HepG2 (cell line): ENCODE data around the gene TFPI. TPM values are rescaled to one million over a fixed set of nuclear protein-coding genes. Genes with fewer than 3 reads are reported as not detected.

ENCODE experiments used
- AGO2 ChIP-seq: fragments of 200-400 bp; formaldehyde crosslinking; optimal IDR thresholded peaks from 2 replicates; pipeline ENCODE3; 2017; ENCODE audit warnings: mild to moderate bottlenecking, low read depth, low read length, moderate library complexity
- CAMTA2 ChIP-seq: sonication (generic); formaldehyde crosslinking; IDR thresholded peaks from 2 replicates; pipeline ENCODE4 v1.4.0; 2020; ENCODE audit warnings: mild to moderate bottlenecking, missing genetic modification reagents, borderline replicate concordance
- CHCHD3 ChIP-seq: sonication (generic); formaldehyde crosslinking; IDR thresholded peaks from 2 replicates; pipeline ENCODE4 v1.8.0; 2022; ENCODE audit warnings: mild to moderate bottlenecking, missing genetic modification reagents, moderate library complexity
- CHD4 ChIP-seq: fragments of 200-600 bp; sonication (generic); IDR thresholded peaks from 2 replicates; pipeline ENCODE4 v1.7.0; 2017; ENCODE audit warnings: mild to moderate bottlenecking, low read length, borderline replicate concordance
- EEA1 ChIP-seq: sonication (generic); formaldehyde crosslinking; IDR thresholded peaks from 2 replicates; pipeline ENCODE4 v1.5.1; 2020; ENCODE audit warnings: mild to moderate bottlenecking, missing genetic modification reagents, borderline replicate concordance
- FOSL2 ChIP-seq: sonication (generic); formaldehyde crosslinking; IDR thresholded peaks from 2 replicates; pipeline ENCODE4 v1.4.0; 2020; ENCODE audit warnings: missing genetic modification reagents
- HOXD1 ChIP-seq: sonication (generic); formaldehyde crosslinking; IDR thresholded peaks from 2 replicates; pipeline ENCODE4 v1.5.0; 2020; ENCODE audit warnings: missing genetic modification reagents
- JUN ChIP-seq: sonication (generic); formaldehyde crosslinking; IDR thresholded peaks from 2 replicates; pipeline ENCODE4 v1.4.0; 2020; ENCODE audit warnings: mild to moderate bottlenecking, missing genetic modification reagents
- MBNL3 ChIP-seq: fragments of 250-450 bp; sonication (Bioruptor Pico); conservative IDR thresholded peaks from 2 replicates; pipeline ENCODE4 v1.8.0; 2022; ENCODE audit warnings: mild to moderate bottlenecking, inconsistent platforms
- MIER3 ChIP-seq: IDR thresholded peaks from 2 replicates; pipeline ENCODE4 v1.6.1; 2016; ENCODE audit warnings: missing compliant biosample characterization, borderline replicate concordance
- NKX3-1 ChIP-seq: sonication (generic); formaldehyde crosslinking; IDR thresholded peaks from 2 replicates; pipeline ENCODE4 v1.5.0; 2020; ENCODE audit warnings: missing genetic modification reagents
- PLRG1 ChIP-seq: fragments of 450-650 bp; conservative IDR thresholded peaks from 2 replicates; pipeline ENCODE4 v1.6.1; 2016
- RARA ChIP-seq: IDR thresholded peaks from 2 replicates; pipeline ENCODE4 v1.6.1; 2016; ENCODE audit warnings: missing genetic modification reagents, missing compliant biosample characterization
- RBFOX2 ChIP-seq: fragments of 200-400 bp; formaldehyde crosslinking; IDR thresholded peaks from 2 replicates; pipeline ENCODE4 v1.6.1; 2017; ENCODE audit warnings: low read depth, mild to moderate bottlenecking, low read length
- SIX4 ChIP-seq: sonication (generic); formaldehyde crosslinking; IDR thresholded peaks from 2 replicates; pipeline ENCODE4 v1.4.0; 2020; ENCODE audit warnings: missing genetic modification reagents
- SOX5 ChIP-seq: IDR thresholded peaks from 2 replicates; pipeline ENCODE4 v1.6.1; 2016; ENCODE audit warnings: borderline replicate concordance
- ZBTB20 ChIP-seq: sonication (generic); formaldehyde crosslinking; IDR thresholded peaks from 2 replicates; pipeline ENCODE4 v1.8.1; 2023; ENCODE audit warnings: missing genetic modification reagents, low read depth, mild to moderate bottlenecking, borderline replicate concordance
- ZNF629 ChIP-seq: sonication (generic); formaldehyde crosslinking; conservative IDR thresholded peaks from 2 replicates; pipeline ENCODE4 v1.5.0; 2020; ENCODE audit warnings: missing genetic modification reagents
- ZNF652 ChIP-seq: IDR thresholded peaks from 2 replicates; pipeline ENCODE4 v1.6.1; 2016; ENCODE audit warnings: low read depth, borderline replicate concordance
- ZSCAN9 ChIP-seq: IDR thresholded peaks from 2 replicates; pipeline ENCODE4 v1.6.1; 2016; ENCODE audit warnings: borderline replicate concordance
- polyA plus RNA-seq, 8 experiments: library from polyadenylated mRNA; depleted of rRNA in 3 of 8; stranded (reverse) in 7 of 8; unstranded in 1 of 8; fragments of >200 nt; fragmentation: Illumina TruSeq in 4 of 8; extraction: Trizol in 4 of 8; gene quantifications; 2 replicates each; pipeline versions ENCODE4 v1.2.1 to v1.2.3, GENCODE V29; 2011 to 2016; ENCODE audit warnings: low read depth in 4 of 8, missing spikeins in 1 of 8, mixed read lengths in 1 of 8; ENCODE audit not compliant: insufficient read depth in 1 of 8
- total RNA-seq, 5 experiments: library from RNA; depleted of rRNA; stranded (reverse); fragments of >200 nt; fragmentation: Illumina TruSeq; extraction: Trizol; gene quantifications; 2 replicates each; pipeline ENCODE4 v1.2.3, GENCODE V29; 2016; ENCODE audit warnings: low read depth in 1 of 5
- TF ChIP-seq, protein P1 (sequence below): sonication (generic); formaldehyde crosslinking; IDR thresholded peaks from 2 replicates; pipeline ENCODE4 v1.4.0; 2020; ENCODE audit warnings: low read depth, mild to moderate bottlenecking, missing genetic modification reagents
- TF ChIP-seq, protein P2 (sequence below): sonication (generic); formaldehyde crosslinking; IDR thresholded peaks from 2 replicates; pipeline ENCODE4 v1.4.0; 2020; ENCODE audit warnings: missing genetic modification reagents
- TF ChIP-seq, protein P3 (sequence below): sonication (generic); formaldehyde crosslinking; IDR thresholded peaks from 2 replicates; pipeline ENCODE4 v1.5.0; 2020; ENCODE audit warnings: missing genetic modification reagents, mild to moderate bottlenecking, borderline replicate concordance
- TF ChIP-seq, protein P4 (sequence below): IDR thresholded peaks from 2 replicates; pipeline ENCODE4 v1.6.1; 2016

TFPI gene
- total and polyA plus RNA-seq, 2 of the 13 experiments (the other 11 are each of a cell fraction or from before 2014, with no cell fraction given), result 301 to 436 TPM

DNA sequence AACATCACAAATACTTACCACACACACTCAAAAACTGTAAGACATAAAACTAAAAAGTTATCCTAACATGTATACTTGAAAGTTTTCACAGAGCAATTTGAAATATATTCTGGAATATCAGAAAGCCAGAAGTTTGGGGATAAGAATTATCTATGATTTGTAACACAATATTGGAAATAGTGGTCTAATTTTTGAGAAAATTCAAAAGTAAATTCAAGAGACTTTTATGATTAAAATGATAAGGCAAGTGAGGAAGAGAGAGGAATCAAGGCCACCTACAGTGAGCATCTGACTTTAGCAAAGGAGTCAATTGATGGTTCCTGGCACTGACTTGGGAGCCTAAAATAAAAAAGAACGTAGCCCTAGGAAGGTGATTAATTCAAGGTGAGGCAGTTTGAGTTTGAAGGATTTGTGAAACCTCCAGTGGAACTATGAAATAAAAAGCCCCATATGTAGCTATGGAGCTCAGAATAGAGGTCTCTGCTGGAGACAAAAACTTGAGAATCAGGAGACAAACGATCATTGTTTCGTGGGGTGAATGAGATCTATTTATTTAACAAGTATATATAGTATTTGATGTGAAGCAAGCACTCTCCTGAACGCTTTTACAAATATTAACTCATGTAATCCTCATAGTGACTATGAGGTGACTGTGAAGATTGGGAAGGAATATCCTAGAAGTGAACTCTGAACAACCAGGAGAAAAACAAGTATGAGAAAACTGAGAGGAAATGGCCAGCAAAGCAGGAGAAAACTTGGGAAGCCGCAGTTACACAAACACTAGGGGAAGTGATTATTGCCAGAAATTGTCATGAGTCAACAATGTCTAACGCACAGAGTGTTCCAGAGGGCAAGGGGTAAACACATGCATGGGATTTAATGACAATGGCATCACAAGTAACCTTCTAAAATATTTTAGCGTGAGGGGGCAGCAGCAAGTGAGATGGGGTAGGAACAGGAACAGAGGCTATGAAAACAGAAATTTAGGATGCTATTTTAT is 12.8 kb downstream of the TFPI start (continued):
- TF ChIP-seq CHD4, result peak; percentile 94; the same call in 1 of the 2 replicates
- TF ChIP-seq FOSL2 (CRISPR knock-in tag), result peak; percentile 94
- peak; percentile 98 for TF ChIP-seq SOX5
- TF ChIP-seq RBFOX2, result no peak
- TF ChIP-seq EEA1 (CRISPR knock-in tag), result no peak
- peak; percentile 98 for TF ChIP-seq HOXD1
- TF ChIP-seq, protein P1, sequence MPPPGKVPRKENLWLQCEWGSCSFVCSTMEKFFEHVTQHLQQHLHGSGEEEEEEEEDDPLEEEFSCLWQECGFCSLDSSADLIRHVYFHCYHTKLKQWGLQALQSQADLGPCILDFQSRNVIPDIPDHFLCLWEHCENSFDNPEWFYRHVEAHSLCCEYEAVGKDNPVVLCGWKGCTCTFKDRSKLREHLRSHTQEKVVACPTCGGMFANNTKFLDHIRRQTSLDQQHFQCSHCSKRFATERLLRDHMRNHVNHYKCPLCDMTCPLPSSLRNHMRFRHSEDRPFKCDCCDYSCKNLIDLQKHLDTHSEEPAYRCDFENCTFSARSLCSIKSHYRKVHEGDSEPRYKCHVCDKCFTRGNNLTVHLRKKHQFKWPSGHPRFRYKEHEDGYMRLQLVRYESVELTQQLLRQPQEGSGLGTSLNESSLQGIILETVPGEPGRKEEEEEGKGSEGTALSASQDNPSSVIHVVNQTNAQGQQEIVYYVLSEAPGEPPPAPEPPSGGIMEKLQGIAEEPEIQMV, result peak; percentile 49; the same call in 1 of the 2 replicates
- no peak for TF ChIP-seq CAMTA2
- TF ChIP-seq ZNF629 (CRISPR knock-in tag), result 0 out of 2 replicates have a peak, but pooled peaks have one; percentile 23
- TF ChIP-seq ZNF652 (CRISPR knock-in tag), result peak; percentile 74
- TF ChIP-seq, protein P2, sequence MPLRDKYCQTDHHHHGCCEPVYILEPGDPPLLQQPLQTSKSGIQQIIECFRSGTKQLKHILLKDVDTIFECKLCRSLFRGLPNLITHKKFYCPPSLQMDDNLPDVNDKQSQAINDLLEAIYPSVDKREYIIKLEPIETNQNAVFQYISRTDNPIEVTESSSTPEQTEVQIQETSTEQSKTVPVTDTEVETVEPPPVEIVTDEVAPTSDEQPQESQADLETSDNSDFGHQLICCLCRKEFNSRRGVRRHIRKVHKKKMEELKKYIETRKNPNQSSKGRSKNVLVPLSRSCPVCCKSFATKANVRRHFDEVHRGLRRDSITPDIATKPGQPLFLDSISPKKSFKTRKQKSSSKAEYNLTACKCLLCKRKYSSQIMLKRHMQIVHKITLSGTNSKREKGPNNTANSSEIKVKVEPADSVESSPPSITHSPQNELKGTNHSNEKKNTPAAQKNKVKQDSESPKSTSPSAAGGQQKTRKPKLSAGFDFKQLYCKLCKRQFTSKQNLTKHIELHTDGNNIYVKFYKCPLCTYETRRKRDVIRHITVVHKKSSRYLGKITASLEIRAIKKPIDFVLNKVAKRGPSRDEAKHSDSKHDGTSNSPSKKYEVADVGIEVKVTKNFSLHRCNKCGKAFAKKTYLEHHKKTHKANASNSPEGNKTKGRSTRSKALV, result peak; percentile 59; the same call in 1 of the 2 replicates
- TF ChIP-seq NKX3-1 (CRISPR knock-in tag), result peak; percentile 96
- TF ChIP-seq ZBTB20 (CRISPR knock-in tag), result peak; percentile 98; the same call in 1 of the 2 replicates
- no peak for TF ChIP-seq CHCHD3 (CRISPR knock-in tag)
- TF ChIP-seq, protein P3, sequence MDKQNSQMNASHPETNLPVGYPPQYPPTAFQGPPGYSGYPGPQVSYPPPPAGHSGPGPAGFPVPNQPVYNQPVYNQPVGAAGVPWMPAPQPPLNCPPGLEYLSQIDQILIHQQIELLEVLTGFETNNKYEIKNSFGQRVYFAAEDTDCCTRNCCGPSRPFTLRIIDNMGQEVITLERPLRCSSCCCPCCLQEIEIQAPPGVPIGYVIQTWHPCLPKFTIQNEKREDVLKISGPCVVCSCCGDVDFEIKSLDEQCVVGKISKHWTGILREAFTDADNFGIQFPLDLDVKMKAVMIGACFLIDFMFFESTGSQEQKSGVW (CRISPR knock-in tag), result no peak
- TF ChIP-seq MBNL3, result no peak
- TF ChIP-seq PLRG1, result no peak
- TF ChIP-seq MIER3 (CRISPR knock-in tag), result peak; percentile 93; the same call in 1 of the 2 replicates
- TF ChIP-seq SIX4, result peak; percentile 81
- TF ChIP-seq, protein P4, sequence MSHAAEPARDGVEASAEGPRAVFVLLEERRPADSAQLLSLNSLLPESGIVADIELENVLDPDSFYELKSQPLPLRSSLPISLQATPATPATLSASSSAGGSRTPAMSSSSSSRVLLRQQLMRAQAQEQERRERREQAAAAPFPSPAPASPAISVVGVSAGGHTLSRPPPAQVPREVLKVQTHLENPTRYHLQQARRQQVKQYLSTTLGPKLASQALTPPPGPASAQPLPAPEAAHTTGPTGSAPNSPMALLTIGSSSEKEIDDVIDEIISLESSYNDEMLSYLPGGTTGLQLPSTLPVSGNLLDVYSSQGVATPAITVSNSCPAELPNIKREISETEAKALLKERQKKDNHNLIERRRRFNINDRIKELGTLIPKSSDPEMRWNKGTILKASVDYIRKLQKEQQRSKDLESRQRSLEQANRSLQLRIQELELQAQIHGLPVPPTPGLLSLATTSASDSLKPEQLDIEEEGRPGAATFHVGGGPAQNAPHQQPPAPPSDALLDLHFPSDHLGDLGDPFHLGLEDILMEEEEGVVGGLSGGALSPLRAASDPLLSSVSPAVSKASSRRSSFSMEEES (CRISPR knock-in tag), result peak; percentile 92
- no peak for TF ChIP-seq AGO2
- TF ChIP-seq ZSCAN9 (CRISPR knock-in tag), result peak; percentile 59; the same call in 1 of the 2 replicates
- TF ChIP-seq RARA (CRISPR knock-in tag), result peak; percentile 94
- peak; percentile 93 for TF ChIP-seq JUN (CRISPR knock-in tag)
